Liver (tissue), 1 donor: ENCODE data around the gene FCGBP.

Experiments used
- MAX ChIP-seq: IDR thresholded peaks from 2 replicates; pipeline ENCODE4 v1.6.1; 2016; ENCODE audit warnings: antibody characterized with exemption
- REST ChIP-seq: IDR thresholded peaks from 2 replicates; pipeline ENCODE4 v1.6.1; 2016; ENCODE audit warnings: antibody characterized with exemption, mild to moderate bottlenecking

- TF ChIP-seq MAX (no peak), REST (no peak)
These were observed 17.5 kb downstream of the FCGBP start for GRCh38 chr19:39916851-39917396.
